ENCODE results near the gene ENKD1.

The ENKD1 gene

GRCh38 chr16:67678354-67679023 lies 11.9 kb upstream of the ENKD1 start:
- no peak for DNase-seq

DNA sequence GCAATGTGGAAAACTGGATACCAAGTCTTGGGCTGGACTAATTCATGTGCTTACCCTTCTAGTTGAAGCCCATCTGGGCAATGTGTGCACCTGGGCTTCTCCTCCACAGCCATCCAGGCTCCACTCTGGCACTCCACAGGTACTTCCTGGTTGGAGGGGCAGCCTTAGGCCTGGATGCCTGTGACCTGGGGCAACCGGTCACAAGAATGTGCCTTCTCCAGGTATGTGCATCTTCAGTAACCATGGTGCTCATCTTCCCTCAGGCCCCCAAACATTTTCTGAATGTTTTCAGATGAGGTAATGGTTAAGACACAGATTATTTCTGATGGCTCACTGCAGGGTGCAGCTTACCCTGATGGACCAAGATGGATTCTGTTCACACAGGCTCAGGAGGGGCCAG lies 11.2 kb upstream of the ENKD1 start:
- DNase-seq: no peak

DNA sequence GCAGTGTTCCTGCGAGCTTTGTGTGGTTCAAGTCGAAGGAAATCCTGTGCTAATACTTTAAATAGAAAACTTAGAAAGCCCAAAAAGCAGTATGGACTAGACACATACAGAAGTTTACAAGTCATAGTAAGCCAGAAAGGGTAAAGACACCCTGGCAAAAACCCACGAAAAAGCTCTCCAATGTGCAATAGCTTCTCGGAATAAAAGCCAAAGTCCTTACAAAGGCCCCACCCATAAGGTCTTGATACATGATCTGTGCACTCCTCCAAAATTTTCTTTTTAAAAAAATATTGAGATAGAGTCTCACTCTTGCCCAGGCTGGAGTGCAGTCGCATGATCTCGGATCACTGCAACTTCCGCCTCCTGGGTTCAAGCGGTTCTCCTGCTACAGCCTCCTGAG lies 10.4 kb upstream of the ENKD1 start:
- DNase-seq: no peak

DNA sequence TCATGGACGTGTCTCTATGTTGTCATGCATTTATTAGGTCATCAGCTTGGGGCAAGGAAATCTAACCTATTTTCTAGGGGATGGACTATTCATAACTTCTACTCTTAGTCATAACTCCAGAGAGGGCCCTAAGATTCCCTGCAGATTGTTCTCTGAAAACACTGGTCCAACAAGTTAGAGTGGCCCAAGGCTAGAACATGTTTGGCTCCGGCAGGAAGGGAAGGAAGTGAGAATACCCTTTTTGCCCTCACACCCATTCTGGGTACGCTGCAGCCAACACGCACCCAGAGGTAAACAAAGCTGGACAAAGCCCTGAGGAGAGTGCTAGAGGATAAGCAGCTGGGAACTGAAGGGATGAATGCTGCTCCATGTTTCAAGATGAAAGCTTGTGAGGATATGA lies 10.0 kb upstream of the ENKD1 start:
- no peak for DNase-seq

GRCh38 chr16:67675999-67676398 lies 9.4 kb upstream of the ENKD1 start:
- no peak for DNase-seq

DNA sequence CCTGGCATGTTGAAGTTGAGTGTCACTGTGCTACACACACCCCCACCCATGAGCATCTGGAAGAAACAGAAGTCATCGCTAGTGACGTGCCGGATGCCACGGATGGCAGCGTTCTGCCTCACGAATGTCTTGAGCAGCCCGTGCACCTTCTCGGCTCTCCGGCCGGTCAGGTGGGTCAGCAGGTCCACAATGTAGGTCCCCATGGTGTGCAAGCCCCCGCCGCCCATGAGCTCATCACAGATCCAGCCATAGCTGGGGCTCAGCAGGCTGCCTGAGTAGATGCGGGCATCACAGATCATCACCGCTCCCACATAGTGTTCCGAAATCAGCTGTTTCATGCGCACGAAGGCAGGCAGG lies 9.0 kb upstream of the ENKD1 start:
- DNase-seq: no peak

DNA sequence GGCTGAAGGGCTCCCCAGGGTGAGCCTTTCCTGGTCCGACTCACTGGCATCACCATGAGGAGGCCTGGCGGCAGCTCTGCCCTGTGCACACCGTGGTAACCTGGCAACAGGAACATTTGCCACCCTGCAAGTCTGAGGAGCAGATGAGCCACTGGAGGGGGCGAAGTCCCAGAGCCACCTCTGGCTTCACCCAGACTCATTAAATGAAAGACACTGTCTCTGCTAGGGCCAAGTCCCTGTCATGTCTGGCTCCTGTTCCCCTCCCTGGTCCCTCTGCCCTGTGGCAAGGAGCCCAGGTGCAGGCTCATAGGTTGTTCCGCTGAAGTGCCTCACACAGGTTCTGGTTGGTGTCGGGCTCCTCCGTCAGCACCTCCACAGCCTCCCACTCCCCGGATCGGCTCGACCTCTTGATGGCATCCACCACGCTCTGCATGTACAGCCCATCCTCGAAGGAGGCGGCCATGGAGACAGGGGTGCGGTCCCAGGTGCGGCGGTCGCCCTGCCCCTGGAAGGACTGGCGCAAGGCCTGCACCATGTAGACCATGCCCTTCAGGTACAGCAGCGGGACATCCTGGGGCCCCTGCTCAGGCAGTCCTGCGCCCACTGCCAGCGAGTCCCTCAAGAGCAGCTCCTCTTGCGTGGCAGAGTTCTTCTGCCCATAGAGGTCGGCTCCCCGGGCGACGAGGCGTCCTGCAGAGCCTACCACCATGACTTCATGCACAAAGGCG lies 8.5 kb upstream of the ENKD1 start:
- DNase-seq: no peak

DNA sequence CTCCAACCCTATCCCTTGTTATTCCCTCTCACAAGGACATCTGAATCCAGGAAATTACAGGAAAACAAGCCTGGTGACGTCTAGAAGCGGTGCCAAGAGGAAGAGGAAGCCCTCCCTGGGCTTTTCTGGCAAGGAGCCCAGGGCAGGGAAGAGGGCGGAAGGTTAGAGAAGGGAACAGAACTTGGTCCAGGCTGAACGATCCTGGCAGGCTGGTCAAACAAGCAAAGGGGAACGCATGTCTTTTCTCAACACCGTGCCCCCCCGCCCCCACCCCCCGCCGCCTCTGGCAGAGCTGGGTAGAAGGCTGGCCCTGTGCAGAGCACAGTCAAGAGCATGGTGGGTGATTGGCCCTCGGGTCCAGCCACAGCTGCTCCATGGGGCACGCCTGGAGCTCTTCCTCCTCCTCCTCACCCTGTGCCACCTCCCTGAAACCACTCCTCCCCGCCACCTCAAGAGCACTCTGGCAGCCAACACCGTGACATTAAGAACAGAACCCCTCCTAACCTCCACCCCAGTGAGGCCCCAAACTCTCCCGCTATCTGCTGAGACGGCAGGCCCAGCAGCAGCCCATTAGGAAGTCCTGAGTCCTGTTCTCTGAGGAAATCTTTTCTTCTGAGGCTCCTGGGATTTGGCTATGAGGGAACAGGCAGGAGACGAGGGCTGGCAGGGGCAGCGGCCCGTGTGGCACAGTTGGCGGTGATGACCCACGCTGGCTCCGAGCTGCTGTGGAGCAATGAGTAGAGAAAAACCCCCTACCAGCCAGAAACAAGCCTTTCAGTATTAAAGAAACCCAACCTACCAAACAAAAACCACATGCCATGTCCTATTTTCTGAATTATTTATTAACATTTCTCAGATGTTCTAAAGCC lies 7.4 kb upstream of the ENKD1 start:
- DNase-seq: no peak

DNA sequence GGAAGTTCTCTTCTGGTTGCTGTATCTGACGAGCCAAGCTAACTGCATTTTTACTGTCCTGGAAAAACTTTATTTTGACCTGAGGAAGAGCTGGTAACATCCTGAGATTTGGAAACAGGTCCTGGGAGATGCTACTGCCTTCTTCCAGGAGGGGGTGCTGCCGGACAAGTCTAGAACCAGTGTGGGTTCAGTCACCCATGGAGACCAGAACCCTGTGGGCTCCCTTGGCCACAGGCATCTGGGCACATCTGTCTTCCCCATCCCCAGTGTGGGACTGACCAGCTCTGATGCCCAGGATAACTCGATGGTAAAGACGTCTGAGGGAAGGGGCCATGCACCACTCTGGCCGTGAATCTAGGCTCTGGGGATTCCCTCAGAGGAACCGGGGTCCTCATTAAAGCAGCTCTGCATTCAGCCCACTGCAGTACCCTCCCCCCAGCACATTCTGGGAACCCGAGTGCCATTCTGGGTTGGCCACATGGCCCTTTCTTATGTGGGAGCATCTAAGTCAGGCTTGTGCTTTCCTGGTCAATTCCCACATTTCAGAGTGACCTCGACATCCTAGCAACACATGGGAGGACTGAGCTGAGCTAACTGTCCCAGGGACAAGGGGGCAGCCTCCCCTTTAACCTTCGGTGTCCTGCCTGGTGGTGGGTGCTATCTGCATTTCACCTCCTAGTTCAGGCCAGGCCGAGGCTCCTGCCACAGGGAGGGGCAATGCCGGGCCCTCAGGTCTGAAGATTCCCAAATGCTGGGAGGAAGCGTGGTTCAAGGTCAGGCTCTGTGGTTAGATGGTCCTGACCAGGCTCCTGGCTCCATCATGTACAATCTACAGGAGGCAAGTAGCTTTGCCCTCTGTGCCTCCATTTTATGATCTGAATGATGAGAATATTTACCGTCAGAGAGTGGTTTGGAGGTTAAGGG lies 6.5 kb upstream of the ENKD1 start:
- DNase-seq: peak; percentile 71 to 72

DNA sequence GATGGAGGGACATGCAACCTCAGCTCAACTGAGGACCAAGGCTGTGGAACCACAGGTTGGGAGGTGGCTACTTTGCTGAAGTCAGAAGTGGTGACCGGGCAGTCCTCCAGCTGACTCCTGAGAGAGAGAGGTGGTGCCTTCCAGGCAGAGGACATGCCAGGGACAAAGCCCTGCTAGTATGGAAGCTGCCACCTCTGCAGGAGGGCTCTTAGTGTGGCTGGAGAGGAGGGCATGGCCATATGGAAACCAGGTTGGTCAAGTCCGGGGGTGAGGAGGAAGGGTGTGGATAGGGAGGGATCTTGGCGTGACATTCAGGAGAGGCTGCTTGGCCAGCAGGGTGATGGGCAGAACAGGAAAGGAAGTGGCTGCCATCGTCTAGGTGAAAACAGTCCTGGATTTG lies 5.8 kb upstream of the ENKD1 start:
- no peak for DNase-seq

GRCh38 chr16:67669499-67670101 lies 3.0 kb upstream of the ENKD1 start:
- DNase-seq: no peak

DNA sequence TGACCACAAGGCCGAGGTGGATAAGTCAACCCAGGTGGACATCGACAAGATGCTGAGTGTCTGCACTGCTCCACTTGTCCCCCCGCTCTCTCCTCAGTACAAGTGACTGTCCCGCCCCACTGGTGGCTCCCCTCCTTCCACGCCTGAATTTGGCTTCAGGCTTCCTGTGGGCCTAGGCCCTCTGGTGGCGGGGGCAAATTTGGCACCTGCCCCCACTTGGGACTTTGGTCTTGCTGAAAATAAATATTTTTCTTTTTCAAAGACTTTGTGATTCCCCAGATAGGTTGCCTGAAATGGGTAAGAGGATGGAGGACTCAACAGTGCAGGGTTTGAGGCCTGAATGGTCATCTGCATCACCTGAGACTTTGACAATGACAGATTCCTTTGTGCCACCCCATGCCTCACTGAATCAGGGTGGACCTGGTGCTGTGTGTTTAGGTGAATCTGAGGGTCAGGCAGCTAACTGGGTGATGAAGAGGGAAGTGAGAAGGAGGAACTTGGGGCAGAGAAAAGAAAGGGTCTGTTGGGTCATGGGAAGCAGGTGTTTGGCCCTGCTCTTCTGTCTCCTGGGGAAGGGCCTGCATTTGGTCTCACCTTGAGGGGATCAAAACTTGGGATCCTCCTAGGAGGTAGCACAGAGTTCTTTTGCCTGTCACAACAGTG lies 2.1 kb upstream of the ENKD1 start:
- DNase-seq: peak in 1 of 2 experiments; percentile 53

DNA sequence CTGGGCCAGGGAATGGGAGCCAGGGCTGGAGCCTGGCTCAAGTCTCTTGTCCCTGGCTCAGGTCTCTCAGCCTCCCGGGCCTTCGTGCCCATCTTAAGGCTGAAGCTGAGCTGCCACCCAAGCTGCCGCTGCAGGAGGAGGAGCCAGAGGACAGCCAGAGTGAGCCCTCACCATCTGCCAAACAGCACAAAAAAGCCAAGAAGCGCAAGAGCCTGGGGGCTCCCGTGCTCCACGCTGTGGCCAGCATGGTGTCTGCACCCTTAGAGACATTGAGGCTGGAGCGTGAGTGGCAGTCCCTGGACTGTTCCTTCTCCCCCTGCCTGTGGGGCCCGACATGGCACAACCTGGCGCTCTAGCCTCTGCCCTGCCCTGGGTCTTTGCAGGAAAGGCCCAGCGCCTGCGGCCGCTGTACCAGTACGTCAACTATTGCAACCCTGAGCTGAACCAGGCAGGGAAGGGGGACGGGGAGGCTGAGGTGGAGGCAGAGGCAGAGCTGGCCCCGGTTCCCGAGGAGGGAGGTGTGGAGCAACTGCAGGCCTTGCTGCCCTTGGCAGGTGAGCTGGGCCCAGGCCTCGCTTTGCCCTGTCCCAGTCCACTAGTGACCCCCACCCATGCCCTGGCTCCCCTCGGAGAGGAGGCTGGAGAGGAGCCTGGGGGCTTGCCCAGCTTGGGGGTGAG lies 1.4 kb upstream of the ENKD1 start:
- peak; percentile 86 to 89 for DNase-seq

- no peak for DNase-seq
These were observed 885 bp upstream of the ENKD1 start for GRCh38 chr16:67667453-67667816.

- DNase-seq: peak in 1 of 2 experiments; percentile 53
These were observed 458 bp downstream of the ENKD1 start for GRCh38 chr16:67666032-67666551.

- no peak for DNase-seq
These were observed 952 bp downstream of the ENKD1 start for GRCh38 chr16:67665598-67665997.

DNA sequence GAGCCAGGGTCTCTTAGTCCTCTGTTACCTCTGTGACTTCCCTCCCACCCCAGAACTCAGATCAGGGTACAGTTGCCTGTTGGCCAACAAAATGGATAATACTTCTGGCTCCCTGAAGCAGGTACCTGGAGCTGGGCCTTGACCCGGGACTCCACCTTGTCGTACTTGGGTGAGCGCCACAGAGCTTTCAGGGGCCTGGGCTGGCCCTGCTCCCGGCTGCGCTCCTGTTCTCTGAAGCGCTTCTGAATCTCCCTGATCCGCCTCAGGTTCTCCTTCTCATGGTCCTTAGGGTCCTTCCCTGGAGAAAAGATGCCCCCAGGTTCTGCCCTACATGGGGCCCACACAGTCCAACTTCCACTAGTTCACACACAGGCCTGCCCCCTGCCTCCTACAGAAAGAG lies 1.7 kb downstream of the ENKD1 start:
- DNase-seq: no peak

- no peak for DNase-seq
These were observed 2.3 kb downstream of the ENKD1 start for GRCh38 chr16:67664258-67664657.

GRCh38 chr16:67663877-67664222 lies 2.7 kb downstream of the ENKD1 start:
- no peak for DNase-seq

- peak; percentile 66 to 71 for DNase-seq
These were observed 3.2 kb downstream of the ENKD1 start for GRCh38 chr16:67663151-67663876.

Data from activated T-cell treated with anti-CD3 and anti-CD28 coated beads, Interleukin-2, amount 50 U/mL, for 48 hours (primary cell).